ENCODE data around the gene TBC1D22A.

DNA sequence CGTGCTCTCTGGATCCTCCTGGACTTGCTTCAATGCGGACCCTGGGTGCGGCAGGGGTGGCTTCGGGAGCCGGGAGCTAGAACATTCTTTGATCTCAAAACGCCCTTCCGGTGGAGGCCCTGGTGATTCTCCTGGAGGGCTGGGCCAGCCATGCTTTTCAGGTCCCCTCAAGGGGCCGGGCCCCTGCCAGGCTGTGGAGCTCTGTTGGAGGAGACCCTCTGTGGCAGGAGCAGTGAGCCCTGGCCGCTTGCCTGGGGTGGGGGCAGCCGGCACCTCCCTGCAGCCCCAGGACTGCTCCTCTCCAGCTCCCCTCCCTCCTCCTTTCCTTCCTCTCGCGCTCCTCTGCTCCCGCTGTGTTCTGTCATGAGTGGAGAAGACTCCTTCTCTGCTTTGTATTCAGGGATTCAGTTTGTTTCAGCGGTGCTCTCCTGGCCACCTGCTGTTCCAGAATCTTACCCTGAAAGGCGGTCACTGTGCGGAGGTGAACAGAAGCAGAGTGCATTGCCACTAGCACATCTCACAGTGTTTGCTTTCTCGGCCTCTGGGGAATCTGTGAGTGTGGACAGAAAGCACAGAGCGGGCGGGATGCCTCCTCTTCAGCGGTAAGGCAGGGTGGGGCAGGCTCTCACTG lies 289.1 kb downstream of the TBC1D22A start:
- TF ChIP-seq, protein P1, sequence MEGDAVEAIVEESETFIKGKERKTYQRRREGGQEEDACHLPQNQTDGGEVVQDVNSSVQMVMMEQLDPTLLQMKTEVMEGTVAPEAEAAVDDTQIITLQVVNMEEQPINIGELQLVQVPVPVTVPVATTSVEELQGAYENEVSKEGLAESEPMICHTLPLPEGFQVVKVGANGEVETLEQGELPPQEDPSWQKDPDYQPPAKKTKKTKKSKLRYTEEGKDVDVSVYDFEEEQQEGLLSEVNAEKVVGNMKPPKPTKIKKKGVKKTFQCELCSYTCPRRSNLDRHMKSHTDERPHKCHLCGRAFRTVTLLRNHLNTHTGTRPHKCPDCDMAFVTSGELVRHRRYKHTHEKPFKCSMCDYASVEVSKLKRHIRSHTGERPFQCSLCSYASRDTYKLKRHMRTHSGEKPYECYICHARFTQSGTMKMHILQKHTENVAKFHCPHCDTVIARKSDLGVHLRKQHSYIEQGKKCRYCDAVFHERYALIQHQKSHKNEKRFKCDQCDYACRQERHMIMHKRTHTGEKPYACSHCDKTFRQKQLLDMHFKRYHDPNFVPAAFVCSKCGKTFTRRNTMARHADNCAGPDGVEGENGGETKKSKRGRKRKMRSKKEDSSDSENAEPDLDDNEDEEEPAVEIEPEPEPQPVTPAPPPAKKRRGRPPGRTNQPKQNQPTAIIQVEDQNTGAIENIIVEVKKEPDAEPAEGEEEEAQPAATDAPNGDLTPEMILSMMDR (IDR thresholded peaks at IDR 0.05; ENCODE audit: low read depth, low read length) = no peak
- no peak for TF ChIP-seq EZH2phosphoT487 (IDR thresholded peaks at IDR 0.05; ENCODE audit: low read depth)

Data from OCI-LY3 (cell line).